GM23338 (cell line): ENCODE data around the gene SCYGR1. TPM values are rescaled to one million over a fixed set of nuclear protein-coding genes. Genes with fewer than 3 reads are reported as not detected.

Source experiments
- ATAC-seq: fragments of 200-7000 bp; cut with Tn5 transposase; 3 replicates; pipeline ENCODE4 v1.9.1; 2020
- DNase-seq: peaks from one replicate; pipeline ENCODE4 v3.0.0-alpha.2; 2015; ENCODE audit warnings: low spot score
- H2AFZ ChIP-seq: fragments of 200-600 bp; sonication (generic); 2 replicates; pipeline ENCODE4 v1.8.0; 2016; ENCODE audit warnings: antibody characterized with exemption, mild to moderate bottlenecking, moderate library complexity
- H3F3A ChIP-seq: fragments of 200-600 bp; sonication (generic); replicated peaks from 2 replicates; pipeline ENCODE4 v1.8.0; 2017; ENCODE audit warnings: antibody characterized with exemption, mixed run types, low read depth
- H3K27ac ChIP-seq: fragments of 200-600 bp; sonication (generic); 2 replicates; pipeline ENCODE4 v1.6.1; 2016; ENCODE audit warnings: low read depth
- H3K27me3 ChIP-seq: fragments of 200-600 bp; sonication (generic); 2 replicates; pipeline ENCODE4 v1.8.0; 2016; ENCODE audit warnings: mild to moderate bottlenecking, mixed run types, moderate library complexity; ENCODE audit not compliant: insufficient read depth
- H3K36me3 ChIP-seq: fragments of 200-600 bp; sonication (generic); 2 replicates; pipeline ENCODE4 v1.8.0; 2016; ENCODE audit warnings: mild to moderate bottlenecking; ENCODE audit not compliant: insufficient read depth
- H3K4me1 ChIP-seq: fragments of 200-600 bp; sonication (generic); 2 replicates; pipeline ENCODE4 v1.8.0; 2016; ENCODE audit warnings: mild to moderate bottlenecking, moderate library complexity; ENCODE audit not compliant: insufficient read depth
- H3K4me2 ChIP-seq: fragments of 200-600 bp; sonication (generic); 2 replicates; pipeline ENCODE4 v1.7.1; 2017; ENCODE audit warnings: mixed run types
- H3K4me3 ChIP-seq: fragments of 200-600 bp; sonication (generic); 2 replicates; pipeline ENCODE4 v1.6.1; 2016; ENCODE audit warnings: mixed run types
- H3K79me2 ChIP-seq: fragments of 200-600 bp; sonication (generic); replicated peaks from 2 replicates; pipeline ENCODE4 v1.8.0; 2017; ENCODE audit warnings: mild to moderate bottlenecking; ENCODE audit not compliant: insufficient read depth
- H3K9me2 ChIP-seq: fragments of 200-600 bp; sonication (generic); 2 replicates; pipeline ENCODE4 v1.8.0; 2017; ENCODE audit not compliant: insufficient read depth
- H4K20me1 ChIP-seq: fragments of 200-600 bp; sonication (generic); replicated peaks from 2 replicates; pipeline ENCODE4 v1.8.0; 2017; ENCODE audit warnings: mild to moderate bottlenecking; ENCODE audit not compliant: insufficient read depth
- H3K27ac Mint-ChIP-seq: 2 replicates; pipeline ENCODE4 v1.8.0; 2020; ENCODE audit warnings: inconsistent platforms, mild to moderate bottlenecking, moderate library complexity, mixed read lengths
- H3K27me3 Mint-ChIP-seq: 3 replicates; pipeline ENCODE4 v1.8.0; 2022; ENCODE audit warnings: low read depth, mild to moderate bottlenecking, moderate library complexity, mixed read lengths, inconsistent platforms; ENCODE audit not compliant: insufficient read depth, poor library complexity
- H3K36me3 Mint-ChIP-seq: 3 replicates; pipeline ENCODE4 v1.8.0; 2021; ENCODE audit warnings: low read depth, mild to moderate bottlenecking, inconsistent platforms, moderate library complexity, mixed read lengths
- H3K4me1 Mint-ChIP-seq: 3 replicates; pipeline ENCODE4 v1.8.0; 2020; ENCODE audit warnings: mild to moderate bottlenecking, inconsistent platforms, mixed read lengths
- H3K4me3 Mint-ChIP-seq: 3 replicates; pipeline ENCODE4 v1.8.0; 2021; ENCODE audit warnings: moderate library complexity, mild to moderate bottlenecking, inconsistent platforms, mixed read lengths
- H3K9me3 Mint-ChIP-seq: 3 replicates; pipeline ENCODE4 v1.8.0; 2020; ENCODE audit warnings: moderate library complexity, mild to moderate bottlenecking, inconsistent platforms, mixed read lengths
- CREB1 ChIP-seq: fragments of 250-450 bp; sonication (Bioruptor Pico); IDR thresholded peaks from 2 replicates; pipeline ENCODE4 v1.5.0; 2020; ENCODE audit warnings: low read depth, mild to moderate bottlenecking, moderate library complexity
- CTCF ChIP-seq, 2 experiments: fragments of 200-600 bp in 1 of 2; sonication (generic) in 1 of 2; conservative IDR thresholded peaks; 2 replicates each; pipeline versions ENCODE4 v1.5.1 to v1.6.1; 2016 to 2017; ENCODE audit warnings: antibody characterized with exemption in 2 of 2, low read depth in 2 of 2, mild to moderate bottlenecking in 2 of 2, moderate library complexity in 1 of 2
- EZH2phosphoT487 ChIP-seq: fragments of 200-600 bp; sonication (generic); IDR thresholded peaks from one replicate; pipeline ENCODE4 v1.8.1; 2018; ENCODE audit warnings: antibody characterized with exemption; ENCODE audit not compliant: unreplicated experiment
- JUNB ChIP-seq: IDR thresholded peaks from one replicate; pipeline ENCODE4 v1.6.1; 2016; ENCODE audit warnings: antibody characterized with exemption; ENCODE audit not compliant: unreplicated experiment
- NANOG ChIP-seq: IDR thresholded peaks from 2 replicates; pipeline ENCODE4 v1.6.1; 2016; ENCODE audit warnings: antibody characterized with exemption, borderline replicate concordance
- POLR2AphosphoS5 ChIP-seq: IDR thresholded peaks from 2 replicates; pipeline ENCODE4 v1.6.1; 2016; ENCODE audit warnings: antibody characterized with exemption, low read depth
- ZNF114 ChIP-seq: fragments of 250-450 bp; sonication (Bioruptor Pico); IDR thresholded peaks from 2 replicates; pipeline ENCODE4 v1.5.0; 2020; ENCODE audit warnings: mild to moderate bottlenecking, moderate library complexity
- ZNF331 ChIP-seq: fragments of 250-450 bp; sonication (Bioruptor Pico); IDR thresholded peaks from 2 replicates; pipeline ENCODE4 v1.5.0; 2020; ENCODE audit warnings: low read depth, mild to moderate bottlenecking, moderate library complexity
- ZNF462 ChIP-seq: fragments of 250-450 bp; sonication (Bioruptor Pico); IDR thresholded peaks from 2 replicates; pipeline ENCODE4 v1.5.0; 2020; ENCODE audit warnings: mild to moderate bottlenecking, moderate library complexity
- polyA plus RNA-seq: library from polyadenylated mRNA; unstranded; fragments of >200 nt; fragmentation: Nextera tagmentation; extraction: Ambion mirVana; gene quantifications from 2 replicates; pipeline ENCODE4 v1.2.1, GENCODE V29; 2016
- total RNA-seq: library from RNA; depleted of rRNA; stranded (reverse); fragments of >200 nt; shearing (Covaris generic); gene quantifications from 2 replicates; pipeline ENCODE4 v1.2.3, GENCODE V29; 2014
- TF ChIP-seq, protein P1 (sequence below): IDR thresholded peaks from 2 replicates; pipeline ENCODE4 v1.6.1; 2016; ENCODE audit warnings: antibody characterized with exemption

The SCYGR1 gene
- total and polyA plus RNA-seq, 2 experiments from 2014 or later: not detected

DNA sequence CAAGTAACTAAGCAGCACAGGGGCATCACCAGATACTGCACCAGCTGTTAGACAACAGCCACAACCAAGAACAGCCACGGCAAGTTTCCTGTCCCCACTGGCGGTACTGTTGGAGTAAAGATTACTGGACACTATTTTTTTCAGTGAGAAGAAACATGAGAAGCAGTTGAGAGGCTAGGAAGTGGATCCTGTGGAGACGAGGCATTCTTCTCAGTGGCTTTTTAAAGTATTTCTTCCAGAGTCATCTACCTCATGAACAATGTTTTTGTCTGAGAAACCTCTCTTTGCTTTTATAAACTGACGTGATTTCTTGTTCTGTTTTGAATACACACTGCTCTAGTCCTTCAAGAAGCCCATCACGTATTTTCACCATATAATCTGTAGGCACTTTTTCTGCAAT, 27.4 kb downstream of the SCYGR1 start (continued):
- TF ChIP-seq ZNF462 (CRISPR knock-in tag): no peak

DNA sequence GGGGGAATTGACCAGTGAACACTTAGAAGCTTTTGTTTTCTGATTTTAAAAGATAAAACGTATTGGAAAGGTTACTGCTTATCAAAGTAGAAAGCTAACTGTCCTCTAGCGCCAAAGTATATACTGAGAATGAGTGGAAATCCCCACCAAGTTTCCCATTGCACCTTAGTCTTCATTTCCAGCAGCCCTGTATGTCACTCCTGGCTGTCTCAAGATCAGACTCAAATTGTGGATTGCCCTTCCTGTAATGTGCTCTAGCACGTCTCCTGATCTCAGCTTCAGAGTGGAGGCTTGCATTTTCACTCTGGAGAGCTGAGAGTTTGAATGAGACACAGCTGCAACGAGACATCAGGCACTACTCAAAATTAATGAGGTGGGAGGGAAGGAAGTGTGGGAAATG, 36.1 kb downstream of the SCYGR1 start:
- Histone ChIP-seq H3K27ac (0 out of 2 replicates have a peak overlapping the region, but pooled peaks have one; percentile 27), H3F3A (no peaks in the 10 kb centered on the region), H3K4me3 (no peak overlapping the region), H4K20me1 (no peaks in the 10 kb centered on the region), H3K36me3 (peaks cover 13% of the 10 kb centered on the region; the same call in 1 of the 2 replicates), H3K27me3 (no peaks in the 10 kb centered on the region), H2AFZ (no peak overlapping the region), H3K4me2 (no peak overlapping the region), H3K4me1 (peaks cover 3% of the 10 kb centered on the region), H3K79me2 (no peaks in the 10 kb centered on the region), H3K9me2 (no peaks in the 10 kb centered on the region)
- DNase-seq (no peak), ATAC-seq (no peak)
- Mint-ChIP-seq H3K27me3 (no peaks in the 10 kb centered on the region), H3K4me3 (no peak overlapping the region), H3K27ac (peak overlapping the region; percentile 7; the same call in 1 of the 2 replicates), H3K36me3 (peaks cover 15% of the 10 kb centered on the region; the same call in 2 of the 3 replicates), H3K4me1 (peaks cover 7% of the 10 kb centered on the region; the same call in 2 of the 3 replicates), H3K9me3 (no peaks in the 10 kb centered on the region)
- TF ChIP-seq EZH2phosphoT487: no peak
- TF ChIP-seq ZNF114 (CRISPR knock-in tag): no peak
- TF ChIP-seq, protein P1, sequence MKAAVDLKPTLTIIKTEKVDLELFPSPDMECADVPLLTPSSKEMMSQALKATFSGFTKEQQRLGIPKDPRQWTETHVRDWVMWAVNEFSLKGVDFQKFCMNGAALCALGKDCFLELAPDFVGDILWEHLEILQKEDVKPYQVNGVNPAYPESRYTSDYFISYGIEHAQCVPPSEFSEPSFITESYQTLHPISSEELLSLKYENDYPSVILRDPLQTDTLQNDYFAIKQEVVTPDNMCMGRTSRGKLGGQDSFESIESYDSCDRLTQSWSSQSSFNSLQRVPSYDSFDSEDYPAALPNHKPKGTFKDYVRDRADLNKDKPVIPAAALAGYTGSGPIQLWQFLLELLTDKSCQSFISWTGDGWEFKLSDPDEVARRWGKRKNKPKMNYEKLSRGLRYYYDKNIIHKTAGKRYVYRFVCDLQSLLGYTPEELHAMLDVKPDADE: no peak
- no peak for TF ChIP-seq NANOG
- no peak for TF ChIP-seq CTCF (conservative IDR thresholded peaks at IDR 0.05; ENCODE audit: low read depth in 2 of 2)
- TF ChIP-seq JUNB: no peak
- TF ChIP-seq POLR2AphosphoS5: no peak
- TF ChIP-seq ZNF331 (CRISPR knock-in tag): no peak
- no peak for TF ChIP-seq CREB1 (CRISPR knock-in tag)
